ENCODE results near the gene FRAS1. TPM values are rescaled to one million over a fixed set of nuclear protein-coding genes. Genes with fewer than 3 reads are reported as not detected.
A peak's percentile ranks its signal among the peaks of the same experiment; 100 is the strongest.

FRAS1 gene
- total and polyA plus RNA-seq, 2 donors (not counting 3 experiments of a cell fraction or from before 2014, with no cell fraction given): 1.4 to 3.6 TPM

DNA sequence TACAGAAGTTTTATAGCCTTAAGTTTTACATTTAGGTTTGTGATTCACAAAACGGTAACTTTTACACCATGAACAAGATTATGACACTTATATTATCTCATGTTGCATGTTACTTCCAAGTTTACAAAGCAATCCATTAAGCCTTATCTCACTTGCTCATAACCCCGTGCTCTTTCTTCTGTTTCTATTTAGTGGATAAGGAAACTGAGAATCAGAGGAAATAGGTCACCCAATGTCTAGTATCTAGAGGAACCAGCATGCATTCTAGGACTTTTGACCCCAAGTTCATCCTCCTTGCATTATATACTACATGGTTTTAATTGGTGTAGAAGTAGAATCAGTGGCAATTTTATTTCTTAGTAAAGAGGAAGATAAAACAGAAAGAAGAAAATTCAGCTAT lies 427.5 kb downstream of the FRAS1 start:
- POLR2A ChIA-PET: no interaction called here
- H3K36me3 ChIP-seq (ENCODE audit: control insufficient read depth in 2 of 2, extremely low read depth in 1 of 2, insufficient read depth in 2 of 2, low read length in 2 of 2): no peaks in the 10 kb centered on the region
- no peaks in the 10 kb centered on the region for H3K9me3 ChIP-seq (replicated peaks; ENCODE audit: control insufficient read depth, insufficient read depth, low read length)
- H3K9me1 ChIP-seq (replicated peaks; ENCODE audit: control insufficient read depth, extremely low read depth, insufficient read depth, low read length): no peaks in the 10 kb centered on the region
- CTCF ChIA-PET: no interaction called here
- no peak overlapping the region for H2AFZ ChIP-seq (ENCODE audit: low read depth, low read length)
- DNase-seq (ENCODE audit: low read depth, low spot score): peak; percentile 58
- H3K27ac ChIP-seq (ENCODE audit: insufficient read depth, low read depth, low read length): no peak overlapping the region
- H3K27me3 ChIP-seq (ENCODE audit: control insufficient read depth in 2 of 2, insufficient read depth in 2 of 2, low read length in 2 of 2): no peaks in the 10 kb centered on the region
- H3K9ac ChIP-seq (replicated peaks; ENCODE audit: extremely low read depth, insufficient read depth, low read length): no peak overlapping the region
- BruUV-seq (replicated peaks): no TSS peak
- no peak for TF ChIP-seq POLR2A (IDR thresholded peaks at IDR 0.05; ENCODE audit: low read depth, low read length)
- peak; percentile 21 for TF ChIP-seq GATA2 (IDR thresholded peaks at IDR 0.05; ENCODE audit: insufficient read depth, insufficient read length, low read depth, low read length)
- no peak overlapping the region for H3K4me2 ChIP-seq (ENCODE audit: insufficient read depth, low read length)
- dilution Hi-C loops (cut with MboI; ENCODE audit: extremely low pct_ligation_motif_present, low sequenced_read_pairs): no loop called here
- no peak overlapping the region for H3K4me3 ChIP-seq (replicated peaks in 1 of 3; ENCODE audit: insufficient read depth in 1 of 3, low read depth in 1 of 3, low read length in 3 of 3)
- H4K20me1 ChIP-seq (replicated peaks; ENCODE audit: control insufficient read depth, extremely low read depth, insufficient read depth, low read length): no peaks in the 10 kb centered on the region
- no peaks in the 10 kb centered on the region for H3K4me1 ChIP-seq (ENCODE audit: control insufficient read depth, extremely low read depth, insufficient read depth, low read length)
- FAIRE-seq: no peak
- intact Hi-C loops (cut with micrococcal nuclease): no loop called here
- no peaks in the 10 kb centered on the region for H3K79me2 ChIP-seq (ENCODE audit: control insufficient read depth, insufficient read depth, low read length)

DNA sequence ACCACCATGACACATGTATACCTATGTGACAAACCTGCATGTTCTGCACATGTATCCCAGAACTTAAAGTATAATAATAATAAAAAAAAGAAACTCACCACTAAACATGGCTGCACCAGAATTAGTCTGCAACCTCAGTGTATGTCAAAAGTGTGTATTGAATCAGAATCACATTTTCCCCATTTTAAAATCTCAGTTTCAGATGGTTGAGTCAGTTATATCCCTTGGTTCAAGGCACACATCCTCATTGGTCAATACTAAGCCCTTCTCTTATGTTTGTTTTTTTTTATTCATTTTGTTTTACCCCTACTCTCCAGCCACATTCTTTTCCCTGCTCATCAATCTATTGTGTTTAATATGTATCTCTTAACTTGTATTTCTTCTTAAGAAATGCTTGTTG lies 436.6 kb downstream of the FRAS1 start:
- no peak overlapping the region for H3K4me3 ChIP-seq (replicated peaks in 1 of 3; ENCODE audit: insufficient read depth in 1 of 3, low read depth in 1 of 3, low read length in 3 of 3)
- no peak for TF ChIP-seq EZH2 (IDR thresholded peaks at IDR 0.05; ENCODE audit: borderline replicate concordance, low read depth, low read length, severe bottlenecking)
- TF ChIP-seq, protein P1, sequence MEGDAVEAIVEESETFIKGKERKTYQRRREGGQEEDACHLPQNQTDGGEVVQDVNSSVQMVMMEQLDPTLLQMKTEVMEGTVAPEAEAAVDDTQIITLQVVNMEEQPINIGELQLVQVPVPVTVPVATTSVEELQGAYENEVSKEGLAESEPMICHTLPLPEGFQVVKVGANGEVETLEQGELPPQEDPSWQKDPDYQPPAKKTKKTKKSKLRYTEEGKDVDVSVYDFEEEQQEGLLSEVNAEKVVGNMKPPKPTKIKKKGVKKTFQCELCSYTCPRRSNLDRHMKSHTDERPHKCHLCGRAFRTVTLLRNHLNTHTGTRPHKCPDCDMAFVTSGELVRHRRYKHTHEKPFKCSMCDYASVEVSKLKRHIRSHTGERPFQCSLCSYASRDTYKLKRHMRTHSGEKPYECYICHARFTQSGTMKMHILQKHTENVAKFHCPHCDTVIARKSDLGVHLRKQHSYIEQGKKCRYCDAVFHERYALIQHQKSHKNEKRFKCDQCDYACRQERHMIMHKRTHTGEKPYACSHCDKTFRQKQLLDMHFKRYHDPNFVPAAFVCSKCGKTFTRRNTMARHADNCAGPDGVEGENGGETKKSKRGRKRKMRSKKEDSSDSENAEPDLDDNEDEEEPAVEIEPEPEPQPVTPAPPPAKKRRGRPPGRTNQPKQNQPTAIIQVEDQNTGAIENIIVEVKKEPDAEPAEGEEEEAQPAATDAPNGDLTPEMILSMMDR (IDR thresholded peaks at IDR 0.05; ENCODE audit: extremely low read depth in 1 of 2, insufficient read depth in 1 of 2, low read depth in 1 of 2, low read length in 2 of 2): no peak
- TF ChIP-seq POLR2A (IDR thresholded peaks at IDR 0.05; ENCODE audit: low read depth, low read length): no peak
- no peak for TF ChIP-seq FOS (IDR thresholded peaks at IDR 0.05; ENCODE audit: borderline replicate concordance, insufficient read depth, low read length)
- TF ChIP-seq, protein P2, sequence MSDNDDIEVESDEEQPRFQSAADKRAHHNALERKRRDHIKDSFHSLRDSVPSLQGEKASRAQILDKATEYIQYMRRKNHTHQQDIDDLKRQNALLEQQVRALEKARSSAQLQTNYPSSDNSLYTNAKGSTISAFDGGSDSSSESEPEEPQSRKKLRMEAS (IDR thresholded peaks at IDR 0.05; ENCODE audit: insufficient read depth, insufficient read length): no peak
- no peak for TF ChIP-seq GATA2 (IDR thresholded peaks at IDR 0.05; ENCODE audit: insufficient read depth, insufficient read length, low read depth, low read length)
- TF ChIP-seq MYC (IDR thresholded peaks at IDR 0.05; ENCODE audit: low read depth, low read length): no peak
- no peak for TF ChIP-seq JUN (IDR thresholded peaks at IDR 0.05; ENCODE audit: borderline replicate concordance, insufficient read depth, insufficient read length, low read depth)
- no peak for TF ChIP-seq POLR2AphosphoS5 (IDR thresholded peaks at IDR 0.05; ENCODE audit: insufficient read depth, low read depth, low read length)
- no peaks in the 10 kb centered on the region for H3K79me2 ChIP-seq (ENCODE audit: control insufficient read depth, insufficient read depth, low read length)
- no TSS peak for BruUV-seq (replicated peaks)
- H3K9ac ChIP-seq (replicated peaks; ENCODE audit: extremely low read depth, insufficient read depth, low read length): no peak overlapping the region
- no peaks in the 10 kb centered on the region for H3K36me3 ChIP-seq (ENCODE audit: control insufficient read depth in 2 of 2, extremely low read depth in 1 of 2, insufficient read depth in 2 of 2, low read length in 2 of 2)
- intact Hi-C loops (cut with micrococcal nuclease) (no loop called here), dilution Hi-C loops (cut with MboI; ENCODE audit: extremely low pct_ligation_motif_present, low sequenced_read_pairs) (no loop called here)
- no peaks in the 10 kb centered on the region for H3K9me3 ChIP-seq (replicated peaks; ENCODE audit: control insufficient read depth, insufficient read depth, low read length)
- no peaks in the 10 kb centered on the region for H3K4me1 ChIP-seq (ENCODE audit: control insufficient read depth, extremely low read depth, insufficient read depth, low read length)
- H2AFZ ChIP-seq (ENCODE audit: low read depth, low read length): no peak overlapping the region
- no peaks in the 10 kb centered on the region for H3K9me1 ChIP-seq (replicated peaks; ENCODE audit: control insufficient read depth, extremely low read depth, insufficient read depth, low read length)
- CTCF ChIA-PET: no interaction called here
- DNase-seq (ENCODE audit: low read depth, low spot score) (no peak), FAIRE-seq (no peak)
- POLR2A ChIA-PET: no interaction called here
- no peak overlapping the region for H3K4me2 ChIP-seq (ENCODE audit: insufficient read depth, low read length)
- H4K20me1 ChIP-seq (replicated peaks; ENCODE audit: control insufficient read depth, extremely low read depth, insufficient read depth, low read length): no peaks in the 10 kb centered on the region
- H3K27me3 ChIP-seq (ENCODE audit: control insufficient read depth in 2 of 2, insufficient read depth in 2 of 2, low read length in 2 of 2): no peaks in the 10 kb centered on the region
- H3K27ac ChIP-seq (ENCODE audit: insufficient read depth, low read depth, low read length): no peak overlapping the region

All from endothelial cell of umbilical vein (primary cell).